AG09319 (cell line): ENCODE measurements around the gene ZMIZ2.
"Not testable (repeated sequence)": the region's sequence is repeated elsewhere in the genome, so short reads cannot be mapped to it uniquely, and the experiment has no call there.

Experiments used
- DNase-seq: peaks from one replicate; pipeline ENCODE4 v3.0.0-alpha.2; 2010; ENCODE audit warnings: low read depth; ENCODE audit errors: extremely low read depth
- TF ChIP-seq, protein P1 (sequence below): IDR thresholded peaks from 2 replicates; pipeline ENCODE4 v1.5.1; 2011; ENCODE audit warnings: low read depth, mild to moderate bottlenecking, inconsistent platforms, low read length, moderate library complexity

The ZMIZ2 gene

GRCh38 chr7:44783407-44783806 lies 34.8 kb downstream of the ZMIZ2 start:
- no peak for DNase-seq
- TF ChIP-seq, protein P1, sequence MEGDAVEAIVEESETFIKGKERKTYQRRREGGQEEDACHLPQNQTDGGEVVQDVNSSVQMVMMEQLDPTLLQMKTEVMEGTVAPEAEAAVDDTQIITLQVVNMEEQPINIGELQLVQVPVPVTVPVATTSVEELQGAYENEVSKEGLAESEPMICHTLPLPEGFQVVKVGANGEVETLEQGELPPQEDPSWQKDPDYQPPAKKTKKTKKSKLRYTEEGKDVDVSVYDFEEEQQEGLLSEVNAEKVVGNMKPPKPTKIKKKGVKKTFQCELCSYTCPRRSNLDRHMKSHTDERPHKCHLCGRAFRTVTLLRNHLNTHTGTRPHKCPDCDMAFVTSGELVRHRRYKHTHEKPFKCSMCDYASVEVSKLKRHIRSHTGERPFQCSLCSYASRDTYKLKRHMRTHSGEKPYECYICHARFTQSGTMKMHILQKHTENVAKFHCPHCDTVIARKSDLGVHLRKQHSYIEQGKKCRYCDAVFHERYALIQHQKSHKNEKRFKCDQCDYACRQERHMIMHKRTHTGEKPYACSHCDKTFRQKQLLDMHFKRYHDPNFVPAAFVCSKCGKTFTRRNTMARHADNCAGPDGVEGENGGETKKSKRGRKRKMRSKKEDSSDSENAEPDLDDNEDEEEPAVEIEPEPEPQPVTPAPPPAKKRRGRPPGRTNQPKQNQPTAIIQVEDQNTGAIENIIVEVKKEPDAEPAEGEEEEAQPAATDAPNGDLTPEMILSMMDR, result no peak

- no peak for DNase-seq
- TF ChIP-seq, protein P1, result no peak
Observed at GRCh38 chr7:44784364-44784763, 35.7 kb downstream of the ZMIZ2 start.

DNA sequence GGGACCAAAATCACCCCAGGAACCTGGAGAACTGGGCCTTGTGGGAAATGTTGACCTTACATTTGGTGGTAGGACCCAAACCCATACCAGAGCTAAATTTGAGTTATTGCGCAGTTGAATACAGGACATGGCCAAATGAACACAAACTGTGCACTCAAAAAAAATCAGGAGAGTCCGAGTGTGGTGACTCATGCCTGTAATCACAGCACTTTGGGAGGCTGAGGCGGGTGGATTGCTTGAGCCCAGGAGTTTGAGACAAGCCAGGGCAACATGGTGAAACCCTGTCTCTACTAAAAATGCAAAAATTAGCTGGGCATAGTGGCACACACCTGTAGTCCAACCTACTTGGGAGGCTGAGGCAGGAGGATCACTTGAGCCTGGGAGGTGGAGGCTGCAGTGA lies 36.6 kb downstream of the ZMIZ2 start:
- DNase-seq, result not testable (repeated sequence)

DNA sequence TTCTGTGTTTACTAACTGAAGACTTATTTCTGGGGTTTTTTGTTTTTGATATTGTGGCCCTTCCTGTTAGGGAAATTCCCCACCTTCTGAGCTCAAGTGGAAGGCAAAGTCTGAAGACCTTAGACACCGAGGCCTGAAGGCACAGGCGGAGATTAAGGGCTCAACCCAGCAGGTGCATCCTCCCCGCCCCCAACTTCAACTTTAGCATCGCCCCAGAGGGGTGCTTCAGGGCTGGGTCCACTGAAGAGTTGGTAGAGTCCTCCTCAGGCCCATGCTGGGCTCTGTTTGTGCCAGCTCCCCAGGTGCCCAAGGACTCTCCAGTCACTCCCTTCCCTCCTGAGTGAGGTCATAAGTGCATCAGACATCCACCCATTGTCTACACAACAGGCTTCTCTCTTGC lies 38.4 kb downstream of the ZMIZ2 start:
- TF ChIP-seq, protein P1, result no peak
- no peak for DNase-seq

DNA sequence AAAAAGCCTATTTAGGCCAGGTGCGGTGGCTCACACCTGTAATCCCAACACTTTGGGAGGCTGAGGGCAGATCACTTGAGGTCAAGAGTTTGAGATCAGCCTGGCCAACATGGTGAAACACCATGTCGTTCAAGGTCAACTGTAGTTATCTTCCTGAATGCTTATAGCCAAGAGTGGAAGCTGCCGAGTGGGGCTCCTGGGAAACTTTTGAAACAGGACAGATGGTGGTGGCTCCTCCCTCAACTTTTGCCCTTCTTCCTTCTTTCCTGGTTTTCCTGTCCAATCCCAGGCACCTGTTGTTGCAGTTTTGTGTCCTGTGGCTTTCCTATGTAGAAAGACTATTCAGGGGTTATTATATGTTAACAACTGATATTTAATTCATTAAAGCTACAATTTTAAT lies 39.1 kb downstream of the ZMIZ2 start:
- TF ChIP-seq, protein P1, result no peak

GRCh38 chr7:44789990-44790389 lies 41.3 kb downstream of the ZMIZ2 start:
- DNase-seq, result no peak
- TF ChIP-seq, protein P1, result no peak

More for the DNA sequence above, 39.1 kb downstream of the ZMIZ2 start:
- DNase-seq, result no peak

DNA sequence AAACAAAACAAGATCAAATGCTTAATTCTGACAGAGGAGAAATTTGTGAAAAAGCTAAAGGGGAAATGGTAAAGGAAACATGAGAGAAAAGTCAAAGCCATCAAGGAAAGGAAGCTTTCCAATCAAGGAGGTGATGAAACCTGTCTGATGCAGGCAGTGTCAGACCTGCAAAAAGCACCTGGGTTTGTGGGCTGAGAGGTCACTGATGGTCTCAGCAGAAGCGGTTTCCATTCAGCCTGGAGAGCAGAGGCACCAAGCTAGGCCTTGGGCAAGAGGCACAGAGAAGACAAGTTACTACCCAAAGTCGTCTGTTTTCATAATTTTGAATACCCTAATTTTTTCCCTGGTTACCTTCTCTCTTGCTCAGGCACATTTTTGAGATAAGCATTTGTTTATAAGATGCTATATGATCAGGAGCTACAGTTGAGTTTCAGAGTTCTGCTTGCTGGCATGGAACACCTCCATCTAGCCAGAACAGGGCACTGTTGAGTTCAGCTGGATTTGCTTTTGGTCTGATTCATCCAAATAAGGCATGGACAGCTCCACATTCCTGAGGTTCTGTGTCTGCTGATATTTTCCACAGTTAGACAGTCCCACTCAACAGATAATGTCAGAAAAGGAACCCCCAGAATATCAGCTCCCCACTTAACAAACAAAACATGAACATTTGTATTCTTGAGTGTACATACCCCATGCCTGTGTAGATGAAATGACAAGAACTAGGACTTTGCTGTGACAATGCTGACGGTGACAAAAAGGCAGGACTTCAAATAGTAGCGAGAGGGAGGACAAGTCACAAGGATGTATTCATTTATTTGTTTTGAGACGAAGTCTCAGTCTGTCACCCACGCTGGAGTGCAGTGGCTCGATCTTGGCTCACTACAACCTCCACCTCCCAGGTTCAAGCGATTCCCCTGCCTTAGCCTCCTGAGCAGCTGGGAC lies 42.9 kb downstream of the ZMIZ2 start:
- TF ChIP-seq, protein P1, result peak; percentile 30
- DNase-seq, result peak; percentile 16

GRCh38 chr7:44793919-44794318 lies 45.3 kb downstream of the ZMIZ2 start:
- TF ChIP-seq, protein P1, result no peak
- peak; percentile 54 for DNase-seq
